IMR-90 (cell line): Measurements from ENCODE around the gene KMT2E.

Source experiments
- MXI1 ChIP-seq: IDR thresholded peaks from 2 replicates; pipeline ENCODE4 v1.6.1; 2012; ENCODE audit warnings: low read depth, mild to moderate bottlenecking, low read length, moderate library complexity, borderline replicate concordance
- POLR2A ChIP-seq: IDR thresholded peaks from 2 replicates; pipeline ENCODE4 v1.6.1; 2012; ENCODE audit warnings: mild to moderate bottlenecking, low read depth, low read length
- RAD21 ChIP-seq: IDR thresholded peaks from 2 replicates; pipeline ENCODE4 v1.6.1; 2012; ENCODE audit warnings: low read length, improper control_type of control experiment
- RFX5 ChIP-seq: IDR thresholded peaks from 2 replicates; pipeline ENCODE4 v1.8.0; 2012; ENCODE audit warnings: low read depth, mild to moderate bottlenecking, low read length, moderate library complexity
- USF2 ChIP-seq: fragments of 150-350 bp; IDR thresholded peaks from 2 replicates; pipeline ENCODE4 v1.6.1; 2017; ENCODE audit warnings: mild to moderate bottlenecking, antibody characterized with exemption, low read length, low read depth
- TF ChIP-seq, protein P1 (sequence below): conservative IDR thresholded peaks from 2 replicates; pipeline ENCODE4 v1.5.1; 2012; ENCODE audit warnings: mild to moderate bottlenecking, low read depth, low read length, improper control_type of control experiment

DNA sequence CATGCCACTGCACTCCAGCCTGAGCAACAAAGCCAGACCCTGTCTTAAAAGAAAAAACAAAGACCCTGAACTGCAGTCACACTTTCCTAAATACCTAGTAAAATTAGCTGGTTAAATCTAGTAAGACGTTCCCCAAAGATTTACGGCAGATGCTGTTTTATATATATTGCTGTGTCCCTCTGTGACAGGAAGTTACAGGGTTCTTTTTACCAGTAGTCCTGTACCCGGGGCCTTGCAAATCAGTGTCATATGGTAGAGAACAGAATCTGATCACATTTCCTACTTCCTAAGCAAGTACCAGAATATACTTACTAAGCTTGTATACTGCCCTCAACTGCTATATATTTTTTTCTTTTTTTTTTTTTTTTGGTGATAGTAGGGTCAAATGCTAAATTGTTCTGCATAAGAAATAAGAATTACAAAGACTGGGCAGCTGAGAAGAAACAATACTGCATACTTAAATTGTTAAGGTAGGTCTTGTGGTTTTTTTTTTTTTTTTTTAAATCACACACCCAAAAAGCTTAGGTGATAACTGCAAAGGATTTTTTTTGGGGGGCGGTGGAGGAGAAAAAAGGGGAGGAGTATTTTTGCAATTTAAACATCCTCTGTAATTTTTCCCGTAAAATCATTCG, 27.3 kb upstream of the KMT2E start:
- TF ChIP-seq POLR2A (no peak), RAD21 (no peak), RFX5 (no peak), USF2 (no peak), MXI1 (no peak)
- TF ChIP-seq, protein P1, sequence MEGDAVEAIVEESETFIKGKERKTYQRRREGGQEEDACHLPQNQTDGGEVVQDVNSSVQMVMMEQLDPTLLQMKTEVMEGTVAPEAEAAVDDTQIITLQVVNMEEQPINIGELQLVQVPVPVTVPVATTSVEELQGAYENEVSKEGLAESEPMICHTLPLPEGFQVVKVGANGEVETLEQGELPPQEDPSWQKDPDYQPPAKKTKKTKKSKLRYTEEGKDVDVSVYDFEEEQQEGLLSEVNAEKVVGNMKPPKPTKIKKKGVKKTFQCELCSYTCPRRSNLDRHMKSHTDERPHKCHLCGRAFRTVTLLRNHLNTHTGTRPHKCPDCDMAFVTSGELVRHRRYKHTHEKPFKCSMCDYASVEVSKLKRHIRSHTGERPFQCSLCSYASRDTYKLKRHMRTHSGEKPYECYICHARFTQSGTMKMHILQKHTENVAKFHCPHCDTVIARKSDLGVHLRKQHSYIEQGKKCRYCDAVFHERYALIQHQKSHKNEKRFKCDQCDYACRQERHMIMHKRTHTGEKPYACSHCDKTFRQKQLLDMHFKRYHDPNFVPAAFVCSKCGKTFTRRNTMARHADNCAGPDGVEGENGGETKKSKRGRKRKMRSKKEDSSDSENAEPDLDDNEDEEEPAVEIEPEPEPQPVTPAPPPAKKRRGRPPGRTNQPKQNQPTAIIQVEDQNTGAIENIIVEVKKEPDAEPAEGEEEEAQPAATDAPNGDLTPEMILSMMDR, result no peak
